RPMI8226 (cell line): ENCODE results near the gene ADGRA3.
"Not testable (repeated sequence)": the region's sequence is repeated elsewhere in the genome, so short reads cannot be mapped to it uniquely, and the experiment has no call there.

ENCODE experiments used
- DNase-seq: peaks from one replicate; pipeline ENCODE4 v3.0.0-alpha.2; 2015

ADGRA3 gene

DNA sequence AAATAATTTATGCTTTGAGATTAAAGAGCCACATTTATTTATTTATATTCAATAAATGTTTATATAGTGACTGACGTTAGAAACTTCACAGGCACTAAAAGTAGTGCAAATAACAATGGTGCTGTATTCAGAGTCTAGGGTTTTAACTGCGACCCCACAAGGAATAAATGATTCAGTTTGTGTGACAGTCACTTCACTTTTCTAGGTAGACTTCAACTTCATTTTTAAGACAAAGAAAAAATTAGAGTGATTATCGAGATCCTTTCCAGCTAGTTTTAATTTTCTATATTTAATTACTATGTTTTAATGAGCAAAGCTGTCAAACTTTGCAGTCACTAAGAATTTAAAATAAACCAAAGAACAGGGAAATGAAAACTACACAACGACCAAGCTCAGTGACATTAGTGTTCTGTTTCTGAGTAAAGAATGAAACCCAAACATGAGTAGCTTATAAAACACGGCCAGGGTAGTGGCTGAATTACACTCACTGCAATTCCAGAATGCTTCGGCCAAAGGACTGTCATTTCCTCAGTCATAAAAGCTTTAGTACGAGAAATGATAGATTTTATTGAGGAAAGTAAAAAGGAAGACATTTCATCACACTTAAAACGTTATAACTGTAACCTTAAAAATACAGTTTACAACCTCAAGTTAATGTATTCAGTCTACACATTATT is 38.6 kb downstream of the ADGRA3 start:
- no peak for DNase-seq

GRCh38 chr4:22476011-22476410 is 39.9 kb downstream of the ADGRA3 start:
- no peak for DNase-seq

DNA sequence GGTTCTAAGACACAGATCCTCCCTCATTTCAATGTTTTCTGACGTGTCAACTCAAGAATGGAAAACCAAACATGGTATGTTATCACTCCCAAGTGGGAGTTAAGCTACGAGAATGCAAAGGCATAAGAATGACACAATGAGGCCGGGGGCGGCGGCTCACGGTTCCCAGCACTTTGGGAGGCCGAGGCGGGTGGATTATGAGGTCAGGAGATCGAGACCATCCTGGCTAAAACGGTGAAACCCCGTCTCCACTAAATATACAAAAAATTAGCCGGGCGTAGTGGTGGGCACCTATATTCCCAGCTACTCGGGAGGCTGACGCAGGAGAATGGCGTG is 40.6 kb downstream of the ADGRA3 start:
- DNase-seq, result not testable (repeated sequence)

DNA sequence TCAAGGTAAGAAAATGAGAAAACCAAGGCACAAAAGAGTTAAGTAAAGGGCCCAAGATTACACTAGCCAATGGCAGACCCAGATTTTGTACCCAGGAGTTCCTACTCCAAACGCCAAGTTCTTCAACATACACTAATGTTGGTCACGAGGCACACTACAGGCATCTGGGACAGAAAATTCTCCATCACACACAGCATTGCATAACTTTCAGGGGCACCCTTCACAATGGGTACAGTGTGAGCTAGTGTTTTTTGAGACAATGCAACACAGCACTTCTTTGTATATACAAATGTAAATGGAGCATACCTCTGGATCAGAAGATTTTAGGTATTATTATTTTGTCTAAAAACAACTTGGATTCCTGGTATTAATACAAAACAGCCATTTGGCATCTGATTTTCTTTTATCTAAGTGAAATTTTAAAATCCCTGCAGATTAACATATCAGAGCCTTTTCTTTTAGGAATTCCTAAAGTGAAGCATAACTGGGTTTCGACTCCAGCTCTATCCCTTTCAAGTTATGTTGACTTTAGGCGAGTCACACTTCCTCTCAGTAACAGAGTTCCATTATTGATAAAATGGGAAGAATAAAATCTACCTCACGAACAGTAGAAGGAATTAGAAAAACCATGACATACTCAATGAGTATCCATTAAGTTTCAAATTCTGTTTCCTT is 41.1 kb downstream of the ADGRA3 start:
- no peak for DNase-seq

DNA sequence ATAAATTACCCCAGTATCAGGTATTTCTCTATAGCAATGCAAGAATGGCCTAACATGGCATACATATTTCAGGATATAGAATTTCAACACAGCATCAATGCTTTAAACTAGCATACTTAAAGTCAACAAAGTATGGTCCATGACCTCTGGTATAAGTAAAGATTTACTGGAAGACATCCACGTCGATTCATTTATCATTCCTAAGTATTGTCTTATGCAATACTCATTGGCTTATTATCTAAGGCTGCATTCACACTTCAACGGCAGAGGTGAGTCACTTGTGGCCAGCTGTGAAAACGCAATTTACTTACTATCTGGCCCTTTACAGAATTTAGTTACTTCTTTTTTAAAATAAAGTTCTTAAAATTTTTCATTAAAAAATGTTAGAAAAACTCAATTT is 42.6 kb downstream of the ADGRA3 start:
- DNase-seq, result no peak

DNA sequence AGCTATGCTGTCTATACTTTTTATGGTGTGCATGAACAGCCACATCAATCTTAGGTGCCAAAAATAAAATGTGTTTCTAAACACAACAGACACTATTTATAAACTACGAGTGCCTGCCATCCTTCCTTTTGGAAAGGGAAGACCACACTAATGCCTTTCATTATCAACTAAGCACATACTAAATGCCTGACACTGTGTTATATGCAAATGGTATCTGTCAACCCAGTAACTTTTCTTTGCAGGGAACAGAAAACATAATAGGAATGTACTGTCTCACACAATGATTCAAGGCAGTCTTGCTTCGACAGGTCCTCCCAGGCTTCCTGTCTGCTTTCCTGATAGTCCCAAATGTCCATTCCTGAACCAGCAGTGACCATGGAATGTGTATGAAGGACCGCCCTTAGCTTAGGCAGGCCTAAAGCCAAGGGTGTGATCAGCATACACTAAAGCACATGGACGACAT is 43.8 kb downstream of the ADGRA3 start:
- DNase-seq, result no peak

DNA sequence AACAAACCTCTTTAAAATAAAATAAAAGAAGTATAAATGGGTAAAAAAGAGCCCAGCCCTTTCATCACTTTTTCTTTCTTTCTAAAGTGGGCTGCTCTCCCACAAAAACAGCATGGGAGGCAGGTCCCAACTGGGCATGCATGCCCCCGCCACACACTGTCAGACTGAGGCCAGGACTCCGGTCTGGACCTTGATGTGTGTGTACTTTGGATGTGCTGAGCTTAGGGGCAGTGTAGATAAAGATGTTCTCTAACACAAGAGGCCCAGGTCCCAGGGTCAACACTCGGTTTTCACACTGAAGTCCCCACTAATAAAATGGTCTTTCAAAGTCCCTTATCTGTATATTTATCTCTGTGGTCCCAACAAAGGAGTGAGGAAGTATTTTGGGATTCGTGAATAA is 44.4 kb downstream of the ADGRA3 start:
- DNase-seq, result no peak

DNA sequence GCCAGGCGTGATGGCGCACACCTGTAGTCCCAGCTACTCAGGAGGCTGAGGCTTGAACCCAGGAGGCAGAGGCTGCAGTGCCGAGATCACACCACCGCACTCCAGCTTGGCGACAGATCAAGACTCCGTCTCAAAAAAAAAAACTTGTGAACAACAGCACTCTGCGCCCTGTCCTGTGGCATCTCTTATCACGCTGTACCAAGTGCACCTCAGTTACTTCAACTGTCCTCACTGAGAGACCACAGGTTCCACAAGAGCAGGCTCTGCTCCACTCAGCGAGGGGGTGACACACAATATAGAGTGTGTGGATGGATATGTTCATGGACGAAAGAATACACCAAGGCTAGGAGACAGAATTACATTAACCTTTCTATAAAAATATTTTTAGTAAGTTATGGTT is 49.3 kb downstream of the ADGRA3 start:
- DNase-seq, result no peak

DNA sequence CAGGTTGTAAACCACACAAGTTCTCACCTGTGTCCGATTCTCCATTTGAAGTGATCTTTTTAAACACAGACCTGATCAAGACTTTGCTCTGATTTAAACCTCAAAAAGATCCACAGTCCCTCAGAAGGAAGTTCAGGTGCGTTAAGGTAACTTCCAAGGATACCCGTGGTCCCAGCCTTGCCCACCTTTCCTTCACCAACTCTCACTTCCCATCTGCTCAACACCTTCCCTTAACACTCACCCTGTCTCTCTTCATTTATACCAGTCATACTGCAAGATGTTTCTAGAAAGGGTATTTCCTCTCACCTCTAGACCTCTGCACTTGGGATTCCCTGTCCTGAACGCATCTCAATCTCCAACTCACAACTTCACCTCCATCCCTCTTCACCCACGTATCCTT is 49.9 kb downstream of the ADGRA3 start:
- DNase-seq, result no peak

- DNase-seq, result no peak
These were observed 50.5 kb downstream of the ADGRA3 start for GRCh38 chr4:22465349-22465748.

GRCh38 chr4:22463179-22463578 is 52.7 kb downstream of the ADGRA3 start:
- DNase-seq, result no peak

DNA sequence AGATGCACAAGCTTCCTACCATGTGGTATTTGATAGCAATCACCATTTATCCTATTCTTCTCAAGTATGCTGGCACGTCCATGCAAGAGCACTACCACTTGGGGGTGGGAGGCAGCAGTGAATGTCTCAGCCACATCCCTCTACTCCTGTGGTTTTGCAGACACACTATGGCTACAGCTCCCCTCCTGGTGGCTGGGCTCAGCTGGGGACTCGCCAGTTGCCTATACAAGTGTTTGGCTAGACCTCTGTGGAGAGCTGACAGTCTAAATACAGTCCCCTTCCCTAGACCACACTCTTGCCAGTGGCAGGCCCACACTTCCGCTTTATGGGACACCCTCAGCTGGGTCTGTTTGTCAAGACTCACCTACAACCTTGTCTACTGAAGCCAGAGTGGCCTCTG is 53.2 kb downstream of the ADGRA3 start:
- DNase-seq, result no peak

DNA sequence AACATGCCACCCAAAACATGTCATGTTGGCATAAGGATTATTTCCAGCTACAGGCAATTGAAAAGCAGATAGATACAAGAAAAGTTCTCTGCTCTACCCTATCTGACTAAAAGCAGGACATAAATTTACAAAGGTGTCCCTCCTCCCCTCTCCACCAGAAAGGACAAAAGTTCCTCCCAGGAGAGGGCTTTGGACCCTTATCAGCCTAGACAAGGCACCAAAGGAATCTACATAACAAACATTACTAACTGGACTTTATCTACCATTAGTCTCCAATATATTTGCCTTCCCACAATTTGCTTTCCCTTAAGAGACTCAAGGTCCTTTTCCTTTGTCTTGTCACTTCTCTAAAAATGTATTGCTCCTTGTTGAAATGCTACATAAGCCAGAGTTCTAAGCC is 55.6 kb downstream of the ADGRA3 start:
- no peak for DNase-seq

- no peak for DNase-seq
These were observed 57.8 kb downstream of the ADGRA3 start for GRCh38 chr4:22458098-22458497.

- DNase-seq, result no peak
These were observed 58.5 kb downstream of the ADGRA3 start for GRCh38 chr4:22457348-22457747.

- DNase-seq, result no peak
These were observed 59.6 kb downstream of the ADGRA3 start for GRCh38 chr4:22456291-22456690.

DNA sequence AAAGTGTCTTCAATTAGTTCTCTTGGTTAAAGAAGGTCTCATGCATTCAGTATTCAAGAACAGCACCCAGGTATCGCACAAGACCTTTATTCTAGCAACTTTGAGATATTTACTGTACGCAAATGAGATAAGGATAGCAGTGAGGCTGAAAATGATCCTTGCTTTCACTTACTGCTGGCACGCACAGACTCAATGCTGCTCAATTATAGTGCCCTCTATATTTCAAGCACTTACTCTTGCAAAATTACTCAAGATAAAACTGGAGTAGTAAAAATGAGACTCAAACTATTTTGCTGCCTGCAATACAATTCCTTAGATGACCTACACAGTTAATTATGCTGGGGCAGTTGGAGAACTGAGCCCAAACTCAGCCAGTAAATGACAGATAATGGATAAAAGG is 60.9 kb downstream of the ADGRA3 start:
- DNase-seq, result no peak

DNA sequence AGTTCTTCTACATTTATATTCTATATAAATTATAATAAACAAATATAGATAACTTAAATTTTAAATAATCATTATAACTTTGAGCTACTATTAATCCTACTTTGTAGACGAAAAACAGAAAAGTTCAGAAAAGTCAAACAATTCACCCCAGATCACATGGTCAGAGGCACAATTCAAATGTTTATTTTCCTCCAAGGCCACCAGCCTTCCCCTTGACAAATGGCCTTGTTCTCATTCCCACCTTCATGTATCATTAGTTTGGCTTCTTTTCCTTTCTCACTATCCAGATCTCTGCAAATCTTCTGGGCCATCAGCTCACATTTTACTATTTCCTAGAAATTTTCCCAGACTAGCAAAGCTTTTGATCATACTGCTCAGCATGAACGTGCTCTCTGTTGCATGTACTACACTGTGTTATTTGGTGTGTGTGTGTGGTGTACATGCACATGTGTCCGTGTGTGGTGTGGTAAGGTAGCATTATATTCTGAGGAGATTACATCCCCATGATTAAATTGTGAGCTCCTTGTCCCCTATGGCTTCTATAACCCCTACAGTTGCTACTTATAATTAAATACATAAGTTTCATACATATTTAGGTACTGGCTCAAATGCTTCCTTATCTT is 61.5 kb downstream of the ADGRA3 start:
- no peak for DNase-seq

GRCh38 chr4:22444813-22445212 is 71.1 kb downstream of the ADGRA3 start:
- DNase-seq, result no peak

GRCh38 chr4:22442956-22443355 is 72.9 kb downstream of the ADGRA3 start:
- DNase-seq, result no peak

GRCh38 chr4:22440999-22441398 is 74.9 kb downstream of the ADGRA3 start:
- no peak for DNase-seq

- no peak for DNase-seq
These were observed 75.9 kb downstream of the ADGRA3 start for GRCh38 chr4:22439947-22440346.

GRCh38 chr4:22435652-22436051 is 80.2 kb downstream of the ADGRA3 start:
- no peak for DNase-seq

- DNase-seq, result peak; percentile 5
These were observed 81.0 kb downstream of the ADGRA3 start for GRCh38 chr4:22434895-22435294.

DNA sequence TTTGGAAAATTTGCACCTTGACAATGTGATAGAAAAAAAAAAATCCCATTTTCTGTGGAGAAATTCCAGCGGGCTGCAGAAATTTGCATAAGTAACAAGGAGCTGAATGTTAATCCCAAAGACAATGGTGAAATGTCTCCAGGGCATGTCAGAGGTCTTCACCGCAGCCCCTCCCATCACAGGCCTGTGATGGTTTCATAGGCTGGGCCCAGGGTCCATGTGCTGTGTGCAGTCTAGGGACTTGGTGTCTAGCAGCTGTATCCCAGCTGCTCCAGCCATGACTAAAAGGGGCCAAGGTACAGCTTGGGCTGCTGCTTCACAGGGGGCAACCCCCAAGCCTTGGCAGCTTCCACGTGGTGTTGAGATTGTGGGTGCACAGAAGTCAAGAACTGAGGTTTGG is 85.2 kb downstream of the ADGRA3 start:
- DNase-seq, result no peak
